ENCODE measurements around the gene MTSS2.

MTSS2 gene

GRCh38 chr16:70721202-70721963, 35.5 kb upstream of the MTSS2 start (continued):
- TF ChIP-seq ZNF350 (tag by site-specific recombination; IDR thresholded peaks at IDR 0.05) (no peak), MEIS1 (CRISPR knock-in tag; IDR thresholded peaks at IDR 0.05; ENCODE audit: borderline replicate concordance) (no peak), ZNF174 (tag by site-specific recombination; IDR thresholded peaks at IDR 0.05) (no peak), ZFP37 (tag by site-specific recombination; IDR thresholded peaks at IDR 0.05) (no peak), ZNF292 (tag by site-specific recombination; IDR thresholded peaks at IDR 0.05; ENCODE audit: borderline replicate concordance, low read depth) (no peak)

GRCh38 chr16:70720425-70721201, 34.8 kb upstream of the MTSS2 start:
- ChIA-PET CTCF (no interaction called here), POLR2A (no interaction called here)
- no peaks in the 10 kb centered on the region for H3K9me3 ChIP-seq (ENCODE audit: control insufficient read depth, insufficient read depth, low read depth, low read length)
- H3K4me3 ChIP-seq (ENCODE audit: low read depth, low read length), result no peak overlapping the region
- no peak for TF ChIP-seq TSHZ1 (tag by site-specific recombination; IDR thresholded peaks at IDR 0.05; ENCODE audit: borderline replicate concordance)
- no peak for TF ChIP-seq AEBP2 (tag by site-specific recombination; IDR thresholded peaks at IDR 0.05; ENCODE audit: borderline replicate concordance)
- no peak for TF ChIP-seq BCL11B (tag by site-specific recombination; IDR thresholded peaks at IDR 0.05; ENCODE audit: low read depth)
- no peak for TF ChIP-seq ZNF148 (tag by site-specific recombination; IDR thresholded peaks at IDR 0.05; ENCODE audit: borderline replicate concordance)
- TF ChIP-seq GLI4 (tag by site-specific recombination; IDR thresholded peaks at IDR 0.05), result no peak
- no peak for TF ChIP-seq PRDM4 (tag by site-specific recombination; IDR thresholded peaks at IDR 0.05)
- TF ChIP-seq TCF7L2 (IDR thresholded peaks at IDR 0.05; ENCODE audit: borderline replicate concordance, low read depth, low read length), result no peak
- TF ChIP-seq PATZ1 (tag by site-specific recombination; IDR thresholded peaks at IDR 0.05), result no peak
- H3K27ac ChIP-seq (ENCODE audit: extremely low read depth, low read depth, low read length), result no peak overlapping the region
- H3K36me3 ChIP-seq (ENCODE audit: control insufficient read depth in 2 of 2, insufficient read depth in 1 of 2, low read length in 2 of 2), result peaks cover 0 to 13% of the 10 kb centered on the region in 2 experiments; a peak in 1 of 3 replicates
- H3K4me1 ChIP-seq (ENCODE audit: control insufficient read depth, insufficient read depth, low read length), result peaks cover 1% of the 10 kb centered on the region; the same call in 1 of the 2 replicates
